ENCODE data around the gene OPCML. TPM values are rescaled to one million over a fixed set of nuclear protein-coding genes. Genes with fewer than 3 reads are reported as not detected.

Gene OPCML
- polyA plus RNA-seq, 1 donor from 2014 or later: 11.6 TPM

GRCh38 chr11:133501643-133502539 lies 30.4 kb downstream of the OPCML start:
- Histone ChIP-seq H3K36me3 (ENCODE audit: insufficient read depth, low read length) (no peaks in the 10 kb centered on the region), H3K27me3 (ENCODE audit: insufficient read depth, low read depth, low read length) (no peaks in the 10 kb centered on the region), H2AFZ (ENCODE audit: low read depth, low read length) (no peak overlapping the region), H3K27ac (ENCODE audit: low read length) (no peak overlapping the region), H3K4me2 (ENCODE audit: low read length) (no peak overlapping the region), H3K4me3 (ENCODE audit: low read length) (no peak overlapping the region), H4K20me1 (ENCODE audit: insufficient read depth) (no peaks in the 10 kb centered on the region), H3K9me2 (ENCODE audit: insufficient read depth, low read length) (no peaks in the 10 kb centered on the region), H3K9ac (ENCODE audit: low read length) (no peak overlapping the region), H3K79me2 (replicated peaks; ENCODE audit: insufficient read depth, low read length) (no peaks in the 10 kb centered on the region), H3F3A (ENCODE audit: insufficient read depth, low read length, poor library complexity, severe bottlenecking) (no peaks in the 10 kb centered on the region), H3K9me3 (ENCODE audit: low read length) (no peaks in the 10 kb centered on the region)
- TF ChIP-seq TAF1 (IDR thresholded peaks at IDR 0.05; ENCODE audit: low read depth) (no peak), SMC3 (conservative IDR thresholded peaks at IDR 0.05; ENCODE audit: poor library complexity) (no peak), CTCF (IDR thresholded peaks at IDR 0.05; ENCODE audit: poor library complexity, severe bottlenecking) (no peak), EP300 (conservative IDR thresholded peaks at IDR 0.05; ENCODE audit: poor library complexity, severe bottlenecking) (no peak), REST (IDR thresholded peaks at IDR 0.05; ENCODE audit: borderline replicate concordance) (no peak), MXI1 (conservative IDR thresholded peaks at IDR 0.05; ENCODE audit: poor library complexity, severe bottlenecking) (no peak), EZH2 (IDR thresholded peaks at IDR 0.05; ENCODE audit: borderline replicate concordance, insufficient read depth, low read length, poor library complexity, severe bottlenecking) (no peak), RAD21 (conservative IDR thresholded peaks at IDR 0.05) (no peak), POLR2AphosphoS5 (IDR thresholded peaks at IDR 0.05) (no peak)

- TF ChIP-seq TAF1 (IDR thresholded peaks at IDR 0.05; ENCODE audit: low read depth): no peak
- no peak for TF ChIP-seq RAD21 (conservative IDR thresholded peaks at IDR 0.05)
- TF ChIP-seq EP300 (conservative IDR thresholded peaks at IDR 0.05; ENCODE audit: poor library complexity, severe bottlenecking): no peak
- no peak for TF ChIP-seq MXI1 (conservative IDR thresholded peaks at IDR 0.05; ENCODE audit: poor library complexity, severe bottlenecking)
- no peak for TF ChIP-seq EZH2 (IDR thresholded peaks at IDR 0.05; ENCODE audit: borderline replicate concordance, insufficient read depth, low read length, poor library complexity, severe bottlenecking)
- Histone ChIP-seq H3F3A (ENCODE audit: insufficient read depth, low read length, poor library complexity, severe bottlenecking) (no peaks in the 10 kb centered on the region), H3K27ac (ENCODE audit: low read length) (no peak overlapping the region), H3K4me2 (ENCODE audit: low read length) (no peak overlapping the region), H2AFZ (ENCODE audit: low read depth, low read length) (no peak overlapping the region), H3K79me2 (replicated peaks; ENCODE audit: insufficient read depth, low read length) (no peaks in the 10 kb centered on the region), H3K9ac (ENCODE audit: low read length) (no peak overlapping the region), H3K27me3 (ENCODE audit: insufficient read depth, low read depth, low read length) (no peaks in the 10 kb centered on the region), H4K20me1 (ENCODE audit: insufficient read depth) (no peaks in the 10 kb centered on the region), H3K4me3 (ENCODE audit: low read length) (no peak overlapping the region), H3K36me3 (ENCODE audit: insufficient read depth, low read length) (no peaks in the 10 kb centered on the region), H3K9me2 (ENCODE audit: insufficient read depth, low read length) (no peaks in the 10 kb centered on the region), H3K9me3 (ENCODE audit: low read length) (no peaks in the 10 kb centered on the region)
Measured at GRCh38 chr11:133500936-133501335, 31.4 kb downstream of the OPCML start.
